HepG2 (cell line): Measurements from ENCODE around the gene SEC24B.
"Not testable (repeated sequence)": the region's sequence is repeated elsewhere in the genome, so short reads cannot be mapped to it uniquely, and the experiment has no call there.

Source experiments
- MAFF ChIP-seq: IDR thresholded peaks from 2 replicates; pipeline ENCODE4 v1.6.1; 2011; ENCODE audit warnings: low read depth, low read length, improper control_type of control experiment
- NFE2L2 ChIP-seq: fragments of 150-350 bp; IDR thresholded peaks from 2 replicates; pipeline ENCODE4 v1.6.1; 2014; ENCODE audit warnings: low read length
- SMC3 ChIP-seq: IDR thresholded peaks from 2 replicates; pipeline ENCODE4 v1.6.1; 2011; ENCODE audit warnings: low read length, improper control_type of control experiment
- ZNF292 ChIP-seq: sonication (generic); formaldehyde crosslinking; IDR thresholded peaks from 2 replicates; pipeline ENCODE4 v1.8.1; 2022; ENCODE audit warnings: mild to moderate bottlenecking, low read depth, missing genetic modification reagents, borderline replicate concordance

DNA sequence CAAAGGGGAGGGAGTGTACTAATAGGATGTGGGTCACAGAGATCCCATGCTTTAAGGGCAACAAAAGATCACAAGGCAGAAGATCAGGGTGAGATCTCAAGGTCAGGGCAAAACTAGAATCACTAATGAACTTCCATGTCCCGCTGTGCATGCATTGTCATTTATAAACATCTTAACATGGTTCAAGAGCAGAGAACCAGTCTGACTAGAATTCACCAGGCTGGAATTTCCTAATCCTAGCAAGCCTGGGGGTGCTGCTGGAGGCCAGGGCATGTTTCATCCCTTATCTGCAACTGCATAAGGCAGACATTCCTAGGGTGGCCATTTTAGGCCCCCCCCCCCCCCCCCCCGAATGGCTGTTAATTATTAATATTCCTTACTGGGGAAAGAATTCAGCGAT, 19.5 kb downstream of the SEC24B start:
- TF ChIP-seq NFE2L2; SMC3; MAFF; ZNF292 (CRISPR knock-in tag): not testable (repeated sequence)
